ENCODE measurements around the gene LTK. TPM values are rescaled to one million over a fixed set of nuclear protein-coding genes. Genes with fewer than 3 reads are reported as not detected.

The LTK gene
- total and polyA plus RNA-seq, 2 donors (not counting 1 experiment from before 2014, with no cell fraction given), result 4.4 to 9.7 TPM

GRCh38 chr15:41494922-41495735 lies 18.5 kb downstream of the LTK start:
- peaks cover 0 to 22% (median 0%) of the 10 kb centered on the region in 3 donors for H3K9me3 ChIP-seq (ENCODE audit: control extremely low read depth in 1 of 3, control insufficient read depth in 2 of 3, insufficient read depth in 1 of 3, low read length in 2 of 3)
- CTCF ChIA-PET, result interaction anchor here (0.7 kb wide), 1 partner anchor 29 kb away, joined by 4 read pairs; no protein-coding TSS in a partner anchor
- peaks cover 54% of the 10 kb centered on the region for H3K27me3 Mint-ChIP-seq
- H3K4me2 ChIP-seq (replicated peaks; ENCODE audit: low read depth, low read length, poor library complexity, severe bottlenecking), result peak overlapping the region; percentile 100
- H3K36me3 ChIP-seq (replicated peaks in 1 of 2; ENCODE audit: control extremely low read depth in 1 of 2, control insufficient read depth in 1 of 2, extremely low read depth in 1 of 2, insufficient read depth in 2 of 2, low read length in 1 of 2), result no peaks in the 10 kb centered on the region
- no peaks in the 10 kb centered on the region for H3K79me2 ChIP-seq (ENCODE audit: control insufficient read depth, insufficient read depth, low read length)
- peak overlapping the region; percentile 78 for H3K4me3 Mint-ChIP-seq
- POLR2A ChIA-PET, result interaction anchor here (0.6 kb wide), 1 partner anchor 204 kb away, joined by 3 read pairs; no protein-coding TSS in a partner anchor
- H3K27me3 ChIP-seq (replicated peaks in 1 of 4; ENCODE audit: control extremely low read depth in 1 of 4, control insufficient read depth in 3 of 4, insufficient read depth in 4 of 4, low read length in 3 of 4), result peaks cover 0 to 87% (median 42%) of the 10 kb centered on the region in 4 experiments
- H4K20me1 ChIP-seq (ENCODE audit: control insufficient read depth, insufficient read depth, low read length, poor library complexity, severe bottlenecking), result peaks cover 15% of the 10 kb centered on the region
- peak overlapping the region; percentile 93 for H2AFZ ChIP-seq (ENCODE audit: insufficient read depth, low read depth, low read length, poor library complexity, severe bottlenecking)
- no peaks in the 10 kb centered on the region for H3K9me3 Mint-ChIP-seq (ENCODE audit: insufficient read depth)
- H3K27ac ChIP-seq (ENCODE audit: low read length in 2 of 2), result no peak overlapping the region
- intact Hi-C loops (cut with micrococcal nuclease), result no loop called here
- H3K9ac ChIP-seq (ENCODE audit: low read length), result peak overlapping the region; percentile 64
- H3K4me1 Mint-ChIP-seq, result peaks cover 22% of the 10 kb centered on the region
- peaks cover 41 to 43% of the 10 kb centered on the region in 2 donors for H3K4me1 ChIP-seq (ENCODE audit: control insufficient read depth in 2 of 2, insufficient read depth in 2 of 2, low read length in 2 of 2)
- peak; percentile 77 for DNase-seq
- 4% methylated on average over 59 of the region's 60 CpGs for WGBS (ENCODE audit: insufficient coverage)
- H3K27ac Mint-ChIP-seq, result no peak overlapping the region
- TF ChIP-seq, protein P1, sequence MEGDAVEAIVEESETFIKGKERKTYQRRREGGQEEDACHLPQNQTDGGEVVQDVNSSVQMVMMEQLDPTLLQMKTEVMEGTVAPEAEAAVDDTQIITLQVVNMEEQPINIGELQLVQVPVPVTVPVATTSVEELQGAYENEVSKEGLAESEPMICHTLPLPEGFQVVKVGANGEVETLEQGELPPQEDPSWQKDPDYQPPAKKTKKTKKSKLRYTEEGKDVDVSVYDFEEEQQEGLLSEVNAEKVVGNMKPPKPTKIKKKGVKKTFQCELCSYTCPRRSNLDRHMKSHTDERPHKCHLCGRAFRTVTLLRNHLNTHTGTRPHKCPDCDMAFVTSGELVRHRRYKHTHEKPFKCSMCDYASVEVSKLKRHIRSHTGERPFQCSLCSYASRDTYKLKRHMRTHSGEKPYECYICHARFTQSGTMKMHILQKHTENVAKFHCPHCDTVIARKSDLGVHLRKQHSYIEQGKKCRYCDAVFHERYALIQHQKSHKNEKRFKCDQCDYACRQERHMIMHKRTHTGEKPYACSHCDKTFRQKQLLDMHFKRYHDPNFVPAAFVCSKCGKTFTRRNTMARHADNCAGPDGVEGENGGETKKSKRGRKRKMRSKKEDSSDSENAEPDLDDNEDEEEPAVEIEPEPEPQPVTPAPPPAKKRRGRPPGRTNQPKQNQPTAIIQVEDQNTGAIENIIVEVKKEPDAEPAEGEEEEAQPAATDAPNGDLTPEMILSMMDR (IDR thresholded peaks at IDR 0.05), result peak; percentile 31
- TF ChIP-seq EZH2 (IDR thresholded peaks at IDR 0.05; ENCODE audit: borderline replicate concordance, insufficient read depth, low read depth, low read length, poor library complexity, severe bottlenecking), result peak; percentile 64
- peak overlapping the region in 4 of 5 experiments; percentile 35 to 81 (median 64) for H3K4me3 ChIP-seq (ENCODE audit: control extremely low read depth in 1 of 5, extremely low read depth in 1 of 5, insufficient read depth in 1 of 5, low read depth in 2 of 5, low read length in 4 of 5)
- ATAC-seq (ENCODE audit: low read depth), result peak; percentile 16

All from B cell (primary cell).